WTC11 (cell line): ENCODE results near the gene MBD3L3. TPM values are rescaled to one million over a fixed set of nuclear protein-coding genes. Genes with fewer than 3 reads are reported as not detected.

Experiments
- ATAC-seq: fragments of 200-7000 bp; cut with Tn5 transposase; 2 replicates; pipeline ENCODE4 v1.10.0; 2021; ENCODE audit warnings: mild to moderate bottlenecking, moderate library complexity
- CTCF ChIA-PET: fragments of 300-600 bp; sonication (Branson Sonifier 250); formaldehyde crosslinking; loops from one replicate; lab custom pipeline; 2021; ENCODE audit warnings: antibody characterized with exemption; lab: Charles Lee
- POLR2A ChIA-PET: fragments of 350-600 bp; sonication (Branson Sonifier 250); formaldehyde crosslinking; loops from one replicate; lab custom pipeline; 2021; ENCODE audit warnings: antibody characterized with exemption; lab: Charles Lee
- DNase-seq: peaks from one replicate; pipeline ENCODE4 v3.0.0; 2021; ENCODE audit warnings: low spot score
- H3K27ac Mint-ChIP-seq: 2 replicates; pipeline ENCODE4 v1.8.0; 2021; ENCODE audit warnings: mixed read lengths
- H3K27me3 Mint-ChIP-seq: 2 replicates; pipeline ENCODE4 v1.8.0; 2021; ENCODE audit warnings: low read depth, mild to moderate bottlenecking, moderate library complexity, mixed read lengths
- H3K36me3 Mint-ChIP-seq: 2 replicates; pipeline ENCODE4 v1.8.0; 2021; ENCODE audit warnings: mixed read lengths
- H3K4me1 Mint-ChIP-seq: 2 replicates; pipeline ENCODE4 v1.8.0; 2022; ENCODE audit warnings: mixed read lengths
- H3K4me3 Mint-ChIP-seq: 2 replicates; pipeline ENCODE4 v1.8.0; 2021; ENCODE audit warnings: mild to moderate bottlenecking, moderate library complexity, mixed read lengths
- H3K9me3 Mint-ChIP-seq: 2 replicates; pipeline ENCODE4 v1.8.0; 2021; ENCODE audit warnings: mixed read lengths
- AR ChIP-seq: fragments of 250-450 bp; sonication (Bioruptor Pico); IDR thresholded peaks from 2 replicates; pipeline ENCODE4 v1.9.0; 2021; ENCODE audit warnings: mild to moderate bottlenecking
- ATF3 ChIP-seq: sonication (generic); formaldehyde crosslinking; conservative IDR thresholded peaks from 2 replicates; pipeline ENCODE4 v1.8.1; 2022; ENCODE audit warnings: mild to moderate bottlenecking, missing genetic modification reagents
- CREB1 ChIP-seq: sonication (generic); formaldehyde crosslinking; IDR thresholded peaks from 2 replicates; pipeline ENCODE4 v1.8.0; 2023; ENCODE audit warnings: mild to moderate bottlenecking, missing genetic modification reagents
- ELF4 ChIP-seq: sonication (generic); formaldehyde crosslinking; IDR thresholded peaks from 2 replicates; pipeline ENCODE4 v1.8.1; 2022; ENCODE audit warnings: low read depth, mild to moderate bottlenecking, moderate library complexity, missing genetic modification reagents
- ETV6 ChIP-seq: sonication (generic); formaldehyde crosslinking; IDR thresholded peaks from 2 replicates; pipeline ENCODE4 v1.8.1; 2022; ENCODE audit warnings: mild to moderate bottlenecking, missing genetic modification reagents
- GTF2I ChIP-seq: fragments of 250-450 bp; sonication (Bioruptor Pico); conservative IDR thresholded peaks from 2 replicates; pipeline ENCODE4 v1.4.0; 2021; ENCODE audit warnings: mild to moderate bottlenecking
- IRF2 ChIP-seq: sonication (generic); formaldehyde crosslinking; IDR thresholded peaks from 2 replicates; pipeline ENCODE4 v1.8.0; 2022; ENCODE audit warnings: low read depth, missing genetic modification reagents, borderline replicate concordance
- KAT7 ChIP-seq: sonication (generic); formaldehyde crosslinking; IDR thresholded peaks from 2 replicates; pipeline ENCODE4 v1.8.1; 2023; ENCODE audit warnings: missing genetic modification reagents, mild to moderate bottlenecking, borderline replicate concordance
- MXD4 ChIP-seq: fragments of 250-450 bp; sonication (Bioruptor Pico); IDR thresholded peaks from 2 replicates; pipeline ENCODE4 v1.8.0; 2021; ENCODE audit warnings: mild to moderate bottlenecking, moderate library complexity, borderline replicate concordance
- NR3C1 ChIP-seq: sonication (generic); formaldehyde crosslinking; conservative IDR thresholded peaks from 2 replicates; pipeline ENCODE4 v1.8.1; 2023; ENCODE audit warnings: low read depth, mild to moderate bottlenecking, missing genetic modification reagents
- RORB ChIP-seq: fragments of 250-450 bp; sonication (Bioruptor Pico); IDR thresholded peaks from 2 replicates; pipeline ENCODE4 v1.9.0; 2021; ENCODE audit warnings: mild to moderate bottlenecking
- SMAD3 ChIP-seq: sonication (generic); formaldehyde crosslinking; IDR thresholded peaks from 2 replicates; pipeline ENCODE4 v1.8.0; 2022; ENCODE audit warnings: missing genetic modification reagents, mild to moderate bottlenecking, borderline replicate concordance
- SOX15 ChIP-seq: fragments of 250-450 bp; sonication (Bioruptor Pico); IDR thresholded peaks from 2 replicates; pipeline ENCODE4 v1.9.0; 2021; ENCODE audit warnings: mild to moderate bottlenecking
- SP1 ChIP-seq: sonication (generic); formaldehyde crosslinking; conservative IDR thresholded peaks from 2 replicates; pipeline ENCODE4 v1.8.1; 2022; ENCODE audit warnings: missing genetic modification reagents
- ZBTB21 ChIP-seq: sonication (generic); formaldehyde crosslinking; IDR thresholded peaks from 2 replicates; pipeline ENCODE4 v1.8.1; 2023; ENCODE audit warnings: mild to moderate bottlenecking, missing genetic modification reagents, borderline replicate concordance
- ZNF121 ChIP-seq: sonication (generic); formaldehyde crosslinking; IDR thresholded peaks from 2 replicates; pipeline ENCODE4 v1.8.0; 2023; ENCODE audit warnings: missing genetic modification reagents
- ZSCAN18 ChIP-seq: fragments of 250-450 bp; sonication (Bioruptor Pico); IDR thresholded peaks from 2 replicates; pipeline ENCODE4 v2.1.2; 2022; ENCODE audit warnings: mild to moderate bottlenecking, moderate library complexity
- total RNA-seq: library from RNA; stranded (reverse); gene quantifications from 3 replicates; pipeline ENCODE4 v1.2.3, GENCODE V29; 2021
- TF ChIP-seq, protein P1 (sequence below): sonication (generic); formaldehyde crosslinking; IDR thresholded peaks from 2 replicates; pipeline ENCODE4 v1.8.1; 2023; ENCODE audit warnings: mild to moderate bottlenecking, missing genetic modification reagents, moderate library complexity
- TF ChIP-seq, protein P2 (sequence below): sonication (generic); formaldehyde crosslinking; IDR thresholded peaks from 2 replicates; pipeline ENCODE4 v1.8.1; 2022; ENCODE audit warnings: low read depth, mild to moderate bottlenecking, moderate library complexity, missing genetic modification reagents, borderline replicate concordance
- TF ChIP-seq, protein P3 (sequence below): sonication (generic); formaldehyde crosslinking; IDR thresholded peaks from 2 replicates; pipeline ENCODE4 v1.8.1; 2022; ENCODE audit warnings: low read depth, missing genetic modification reagents, borderline replicate concordance
- TF ChIP-seq, protein P4 (sequence below): fragments of 250-450 bp; sonication (Bioruptor Pico); IDR thresholded peaks from 2 replicates; pipeline ENCODE4 v1.9.0; 2021; ENCODE audit warnings: mild to moderate bottlenecking, borderline replicate concordance

MBD3L3 gene
- total RNA-seq, 1 experiment from 2014 or later, result not detected

DNA sequence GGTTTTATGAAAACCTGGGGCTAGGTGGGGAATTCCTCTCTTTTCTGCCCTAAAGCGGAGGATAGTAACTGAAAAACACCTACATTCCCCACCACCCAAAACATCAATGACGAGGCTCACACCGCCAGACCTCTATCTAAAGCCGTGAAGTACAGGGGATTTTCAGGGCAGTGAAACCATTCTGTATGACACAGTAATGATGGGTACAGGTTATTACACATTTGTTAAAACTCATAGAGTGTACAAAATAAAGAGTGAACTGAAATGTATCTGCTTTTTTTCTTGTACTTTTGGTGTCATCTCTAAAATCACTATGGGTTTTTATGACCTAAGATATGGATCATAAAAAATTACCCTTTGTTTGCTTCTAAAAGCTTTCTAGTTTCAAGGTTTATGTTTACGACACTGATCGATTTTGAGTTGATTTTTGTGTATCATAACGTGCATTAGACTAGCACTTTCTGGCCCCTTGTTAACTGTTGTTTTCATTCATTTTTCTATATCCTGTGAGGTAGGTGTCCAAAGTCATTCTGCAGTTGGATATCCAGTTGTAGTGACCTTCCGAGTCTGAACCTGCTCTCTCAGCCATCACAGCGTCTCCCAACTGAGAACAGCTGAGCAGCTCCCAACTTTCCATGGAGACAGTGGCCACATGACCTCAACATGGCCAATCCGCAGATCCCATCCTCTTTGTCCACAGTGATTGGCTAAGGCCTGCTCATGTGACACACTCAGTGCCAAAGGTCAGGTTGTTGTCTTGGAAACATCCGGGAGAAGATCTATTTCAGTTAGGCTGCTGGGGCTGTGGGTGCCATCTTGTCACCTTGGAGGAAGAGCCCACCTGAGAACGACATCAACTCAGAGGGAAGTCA lies 47.5 kb downstream of the MBD3L3 start:
- ChIA-PET CTCF (no interaction called here), POLR2A (no interaction called here)
- Mint-ChIP-seq H3K27me3 (peaks cover 17% of the 10 kb centered on the region; the same call in 1 of the 2 replicates), H3K36me3 (peaks cover 56% of the 10 kb centered on the region), H3K4me3 (no peak overlapping the region), H3K4me1 (no peaks in the 10 kb centered on the region), H3K9me3 (peaks cover 64% of the 10 kb centered on the region), H3K27ac (no peak overlapping the region)
- no peak for DNase-seq
- no peak for ATAC-seq
- TF ChIP-seq ZBTB21 (no peak), SOX15 (CRISPR knock-in tag) (no peak), CREB1 (CRISPR knock-in tag) (no peak), SP1 (CRISPR knock-in tag) (no peak), ZSCAN18 (CRISPR knock-in tag) (no peak), KAT7 (CRISPR knock-in tag) (no peak), SMAD3 (no peak), ZNF121 (CRISPR knock-in tag) (no peak), NR3C1 (CRISPR knock-in tag) (no peak), ATF3 (CRISPR knock-in tag) (no peak), RORB (CRISPR knock-in tag) (no peak)
- TF ChIP-seq, protein P1, sequence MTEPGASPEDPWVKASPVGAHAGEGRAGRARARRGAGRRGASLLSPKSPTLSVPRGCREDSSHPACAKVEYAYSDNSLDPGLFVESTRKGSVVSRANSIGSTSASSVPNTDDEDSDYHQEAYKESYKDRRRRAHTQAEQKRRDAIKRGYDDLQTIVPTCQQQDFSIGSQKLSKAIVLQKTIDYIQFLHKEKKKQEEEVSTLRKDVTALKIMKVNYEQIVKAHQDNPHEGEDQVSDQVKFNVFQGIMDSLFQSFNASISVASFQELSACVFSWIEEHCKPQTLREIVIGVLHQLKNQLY (CRISPR knock-in tag), result no peak
- TF ChIP-seq, protein P2, sequence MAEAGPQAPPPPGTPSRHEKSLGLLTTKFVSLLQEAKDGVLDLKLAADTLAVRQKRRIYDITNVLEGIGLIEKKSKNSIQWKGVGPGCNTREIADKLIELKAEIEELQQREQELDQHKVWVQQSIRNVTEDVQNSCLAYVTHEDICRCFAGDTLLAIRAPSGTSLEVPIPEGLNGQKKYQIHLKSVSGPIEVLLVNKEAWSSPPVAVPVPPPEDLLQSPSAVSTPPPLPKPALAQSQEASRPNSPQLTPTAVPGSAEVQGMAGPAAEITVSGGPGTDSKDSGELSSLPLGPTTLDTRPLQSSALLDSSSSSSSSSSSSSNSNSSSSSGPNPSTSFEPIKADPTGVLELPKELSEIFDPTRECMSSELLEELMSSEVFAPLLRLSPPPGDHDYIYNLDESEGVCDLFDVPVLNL (CRISPR knock-in tag), result no peak
- TF ChIP-seq, protein P3, sequence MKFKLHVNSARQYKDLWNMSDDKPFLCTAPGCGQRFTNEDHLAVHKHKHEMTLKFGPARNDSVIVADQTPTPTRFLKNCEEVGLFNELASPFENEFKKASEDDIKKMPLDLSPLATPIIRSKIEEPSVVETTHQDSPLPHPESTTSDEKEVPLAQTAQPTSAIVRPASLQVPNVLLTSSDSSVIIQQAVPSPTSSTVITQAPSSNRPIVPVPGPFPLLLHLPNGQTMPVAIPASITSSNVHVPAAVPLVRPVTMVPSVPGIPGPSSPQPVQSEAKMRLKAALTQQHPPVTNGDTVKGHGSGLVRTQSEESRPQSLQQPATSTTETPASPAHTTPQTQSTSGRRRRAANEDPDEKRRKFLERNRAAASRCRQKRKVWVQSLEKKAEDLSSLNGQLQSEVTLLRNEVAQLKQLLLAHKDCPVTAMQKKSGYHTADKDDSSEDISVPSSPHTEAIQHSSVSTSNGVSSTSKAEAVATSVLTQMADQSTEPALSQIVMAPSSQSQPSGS (CRISPR knock-in tag), result no peak
- TF ChIP-seq, protein P4, sequence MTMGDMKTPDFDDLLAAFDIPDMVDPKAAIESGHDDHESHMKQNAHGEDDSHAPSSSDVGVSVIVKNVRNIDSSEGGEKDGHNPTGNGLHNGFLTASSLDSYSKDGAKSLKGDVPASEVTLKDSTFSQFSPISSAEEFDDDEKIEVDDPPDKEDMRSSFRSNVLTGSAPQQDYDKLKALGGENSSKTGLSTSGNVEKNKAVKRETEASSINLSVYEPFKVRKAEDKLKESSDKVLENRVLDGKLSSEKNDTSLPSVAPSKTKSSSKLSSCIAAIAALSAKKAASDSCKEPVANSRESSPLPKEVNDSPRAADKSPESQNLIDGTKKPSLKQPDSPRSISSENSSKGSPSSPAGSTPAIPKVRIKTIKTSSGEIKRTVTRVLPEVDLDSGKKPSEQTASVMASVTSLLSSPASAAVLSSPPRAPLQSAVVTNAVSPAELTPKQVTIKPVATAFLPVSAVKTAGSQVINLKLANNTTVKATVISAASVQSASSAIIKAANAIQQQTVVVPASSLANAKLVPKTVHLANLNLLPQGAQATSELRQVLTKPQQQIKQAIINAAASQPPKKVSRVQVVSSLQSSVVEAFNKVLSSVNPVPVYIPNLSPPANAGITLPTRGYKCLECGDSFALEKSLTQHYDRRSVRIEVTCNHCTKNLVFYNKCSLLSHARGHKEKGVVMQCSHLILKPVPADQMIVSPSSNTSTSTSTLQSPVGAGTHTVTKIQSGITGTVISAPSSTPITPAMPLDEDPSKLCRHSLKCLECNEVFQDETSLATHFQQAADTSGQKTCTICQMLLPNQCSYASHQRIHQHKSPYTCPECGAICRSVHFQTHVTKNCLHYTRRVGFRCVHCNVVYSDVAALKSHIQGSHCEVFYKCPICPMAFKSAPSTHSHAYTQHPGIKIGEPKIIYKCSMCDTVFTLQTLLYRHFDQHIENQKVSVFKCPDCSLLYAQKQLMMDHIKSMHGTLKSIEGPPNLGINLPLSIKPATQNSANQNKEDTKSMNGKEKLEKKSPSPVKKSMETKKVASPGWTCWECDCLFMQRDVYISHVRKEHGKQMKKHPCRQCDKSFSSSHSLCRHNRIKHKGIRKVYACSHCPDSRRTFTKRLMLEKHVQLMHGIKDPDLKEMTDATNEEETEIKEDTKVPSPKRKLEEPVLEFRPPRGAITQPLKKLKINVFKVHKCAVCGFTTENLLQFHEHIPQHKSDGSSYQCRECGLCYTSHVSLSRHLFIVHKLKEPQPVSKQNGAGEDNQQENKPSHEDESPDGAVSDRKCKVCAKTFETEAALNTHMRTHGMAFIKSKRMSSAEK, result no peak

DNA sequence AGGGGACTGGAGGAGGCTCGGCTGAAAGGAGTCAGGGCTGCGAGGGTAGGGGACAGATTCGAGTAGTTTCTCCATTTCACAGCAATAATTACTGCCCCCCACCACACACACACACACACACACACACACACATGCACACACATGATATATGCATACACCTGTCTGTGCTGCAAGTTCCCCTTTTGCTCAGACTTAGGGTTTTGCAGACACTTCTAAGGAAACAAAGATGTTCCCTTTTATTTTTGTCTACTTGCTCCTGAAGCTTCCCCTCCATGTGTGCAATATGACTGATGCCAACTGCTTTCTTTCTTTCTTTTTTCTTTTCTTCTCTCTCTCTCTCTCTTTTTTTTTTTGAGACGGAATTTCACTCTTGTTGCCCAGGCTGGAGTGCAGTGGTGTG lies 50.6 kb downstream of the MBD3L3 start:
- Mint-ChIP-seq H3K27ac (no peak overlapping the region), H3K36me3 (peaks cover 48% of the 10 kb centered on the region), H3K27me3 (peaks cover 22% of the 10 kb centered on the region), H3K9me3 (peaks cover 61% of the 10 kb centered on the region), H3K4me3 (no peak overlapping the region), H3K4me1 (no peaks in the 10 kb centered on the region)
- CTCF ChIA-PET, result no interaction called here
- POLR2A ChIA-PET, result no interaction called here
- no peak for ATAC-seq
- DNase-seq, result no peak
- TF ChIP-seq AR (CRISPR knock-in tag) (no peak), ETV6 (CRISPR knock-in tag) (no peak), IRF2 (no peak), GTF2I (no peak), ZSCAN18 (CRISPR knock-in tag) (no peak), ELF4 (no peak), MXD4 (CRISPR knock-in tag) (no peak)
